Body of pancreas (tissue), 4 donors: ENCODE data around the gene NRP2.

ENCODE experiments used
- POLR2A ChIP-seq, 3 donors: fragments of 450-650 bp; IDR thresholded peaks; one replicate each; pipeline ENCODE4 v1.6.1; 2016; ENCODE audit warnings: antibody characterized with exemption in 3 of 3, mild to moderate bottlenecking in 2 of 3
- TF ChIP-seq, protein P1 (sequence below), 7 experiments: fragments of 450-650 bp in 4 of 7; fragments of 200-600 bp in 3 of 7; sonication (generic) in 3 of 7; IDR thresholded peaks; one replicate each; pipeline ENCODE4 v1.5.1; 2016 to 2019; ENCODE audit warnings: antibody characterized with exemption in 7 of 7

- TF ChIP-seq, protein P1, sequence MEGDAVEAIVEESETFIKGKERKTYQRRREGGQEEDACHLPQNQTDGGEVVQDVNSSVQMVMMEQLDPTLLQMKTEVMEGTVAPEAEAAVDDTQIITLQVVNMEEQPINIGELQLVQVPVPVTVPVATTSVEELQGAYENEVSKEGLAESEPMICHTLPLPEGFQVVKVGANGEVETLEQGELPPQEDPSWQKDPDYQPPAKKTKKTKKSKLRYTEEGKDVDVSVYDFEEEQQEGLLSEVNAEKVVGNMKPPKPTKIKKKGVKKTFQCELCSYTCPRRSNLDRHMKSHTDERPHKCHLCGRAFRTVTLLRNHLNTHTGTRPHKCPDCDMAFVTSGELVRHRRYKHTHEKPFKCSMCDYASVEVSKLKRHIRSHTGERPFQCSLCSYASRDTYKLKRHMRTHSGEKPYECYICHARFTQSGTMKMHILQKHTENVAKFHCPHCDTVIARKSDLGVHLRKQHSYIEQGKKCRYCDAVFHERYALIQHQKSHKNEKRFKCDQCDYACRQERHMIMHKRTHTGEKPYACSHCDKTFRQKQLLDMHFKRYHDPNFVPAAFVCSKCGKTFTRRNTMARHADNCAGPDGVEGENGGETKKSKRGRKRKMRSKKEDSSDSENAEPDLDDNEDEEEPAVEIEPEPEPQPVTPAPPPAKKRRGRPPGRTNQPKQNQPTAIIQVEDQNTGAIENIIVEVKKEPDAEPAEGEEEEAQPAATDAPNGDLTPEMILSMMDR (IDR thresholded peaks at IDR 0.05): no peak
- no peak for TF ChIP-seq POLR2A (IDR thresholded peaks at IDR 0.05)
Observed at GRCh38 chr2:205806143-205806905, 124.0 kb downstream of the NRP2 start.
